Hippocampal formation (tissue), 2 donors: Measurements from ENCODE around the gene ADCK1.
"Not testable (repeated sequence)": the region's sequence is repeated elsewhere in the genome, so short reads cannot be mapped to it uniquely, and the experiment has no call there.

ENCODE experiments used
- DNase-seq, 2 donors: peaks; one replicate each; lab custom pipeline; 2025; lab: John Stamatoyannopoulos, UW

Gene ADCK1

GRCh38 chr14:77865455-77865854, 65.5 kb downstream of the ADCK1 start:
- no peak for DNase-seq

- DNase-seq, result no peak
Observed at GRCh38 chr14:77866932-77867331, 67.0 kb downstream of the ADCK1 start.

GRCh38 chr14:77867476-77867875, 67.6 kb downstream of the ADCK1 start:
- no peak for DNase-seq

DNA sequence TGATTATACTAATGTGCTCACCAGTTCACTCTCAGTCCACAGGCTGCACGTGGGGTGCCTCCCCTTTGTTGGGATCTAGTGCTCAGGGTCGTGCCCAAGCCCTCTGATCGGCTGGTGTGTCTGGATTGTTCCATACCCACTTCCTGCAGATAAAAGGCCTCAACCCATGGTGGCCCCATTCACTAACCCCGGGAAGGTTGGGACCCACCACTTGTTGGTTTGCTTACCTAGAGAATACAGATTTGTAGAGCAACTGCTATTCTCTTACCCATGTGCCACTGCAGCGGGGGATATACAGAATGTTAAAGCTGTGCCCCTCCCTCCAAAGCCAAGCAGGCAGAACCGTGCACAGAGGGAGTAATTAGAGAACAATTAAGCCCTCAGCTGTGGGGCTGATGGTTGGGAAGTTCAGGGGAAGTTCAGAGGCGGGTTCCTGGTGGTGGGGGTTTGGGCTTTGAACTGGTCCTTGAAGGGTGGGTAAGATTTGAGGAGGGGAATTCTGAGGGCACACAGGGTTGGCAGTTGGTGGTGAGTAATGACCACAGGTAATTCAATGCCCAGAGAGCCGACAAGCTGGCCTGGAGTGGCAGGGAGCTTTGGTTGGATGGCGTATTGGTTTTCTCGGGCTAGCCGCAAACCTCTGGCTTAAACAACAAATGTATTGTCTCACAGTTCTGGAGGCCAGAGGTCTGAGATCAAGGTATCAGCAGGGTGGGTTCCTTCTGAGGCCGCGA, 68.8 kb downstream of the ADCK1 start:
- no peak for DNase-seq

- no peak for DNase-seq
Observed at GRCh38 chr14:77869340-77869739, 69.4 kb downstream of the ADCK1 start.

DNA sequence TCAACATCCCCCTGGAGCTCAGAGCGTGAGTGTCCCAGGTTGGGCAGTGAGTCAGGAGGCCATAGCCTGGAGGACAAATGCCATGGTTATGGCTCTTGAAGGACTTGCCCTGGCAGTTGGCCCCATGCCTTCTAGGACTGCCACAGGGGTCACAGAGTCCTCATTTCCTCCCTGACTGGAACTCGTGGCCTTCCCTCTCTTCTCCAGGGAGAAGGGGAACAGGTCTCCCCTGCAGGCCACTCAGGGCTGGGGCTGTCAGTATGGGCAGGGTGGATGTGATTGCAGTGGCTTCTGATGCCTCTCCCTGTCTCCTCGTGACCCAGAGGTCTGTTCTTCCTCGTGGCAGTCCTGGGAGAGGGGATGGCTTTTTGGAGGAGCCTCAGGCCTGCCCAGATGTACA, 70.7 kb downstream of the ADCK1 start:
- no peak for DNase-seq

DNA sequence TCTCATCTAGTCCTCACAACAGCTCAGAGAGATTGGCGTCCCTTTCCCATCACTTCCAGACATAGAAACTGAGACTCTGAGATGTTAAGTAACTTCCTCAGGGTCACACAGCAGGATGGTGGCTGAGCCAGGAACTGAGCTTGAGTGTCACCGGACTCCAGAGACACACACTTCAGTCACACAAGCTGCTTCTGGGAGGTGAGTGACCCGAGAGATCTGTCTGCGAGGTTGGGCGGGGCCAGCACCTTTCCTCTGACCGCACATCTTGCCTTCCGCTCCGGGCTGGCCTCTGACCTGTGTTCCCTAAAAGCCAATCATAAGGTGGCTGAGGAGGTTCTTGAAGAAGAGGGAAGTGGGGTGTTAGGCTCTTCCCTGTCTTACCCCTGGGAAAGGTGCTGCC, 72.2 kb downstream of the ADCK1 start:
- no peak for DNase-seq

DNA sequence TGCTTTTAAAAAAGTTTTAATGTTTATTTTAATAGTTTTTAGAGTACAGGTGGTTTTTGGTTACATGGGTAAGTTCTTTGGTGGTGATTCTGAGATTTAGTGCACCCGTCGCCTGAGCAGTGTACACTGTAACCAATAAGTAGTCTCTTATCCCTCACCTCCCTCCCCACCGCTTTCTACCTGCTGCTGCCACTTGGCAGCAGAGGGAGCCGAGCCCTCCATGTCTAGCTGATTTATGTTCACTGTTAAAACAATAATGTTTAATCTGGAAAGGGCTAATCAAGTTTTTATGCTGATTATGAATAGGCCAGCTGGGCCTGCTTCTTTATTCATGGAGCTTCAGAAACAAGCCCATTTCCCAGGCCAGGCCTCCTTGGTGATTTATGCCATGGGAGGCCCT, 73.1 kb downstream of the ADCK1 start:
- DNase-seq, result no peak

DNA sequence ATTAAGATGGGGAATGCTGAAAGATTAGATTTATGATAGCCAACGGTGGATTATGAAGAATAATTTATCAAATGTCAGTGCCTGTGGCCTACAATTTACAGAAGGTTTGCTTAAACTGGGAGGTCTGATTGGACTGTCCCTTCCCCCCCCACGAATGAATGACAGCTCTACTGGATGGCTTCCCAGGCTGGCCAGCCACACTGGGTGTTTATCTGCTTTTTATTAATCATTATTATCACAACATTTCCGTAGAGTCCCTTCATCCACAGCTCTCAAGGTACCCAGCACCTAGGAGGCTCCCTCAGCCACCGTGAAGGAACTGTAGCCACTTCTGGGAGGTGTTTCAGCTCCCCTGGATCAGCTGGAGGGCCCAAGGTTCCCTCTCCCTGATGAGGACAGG, 78.9 kb downstream of the ADCK1 start:
- no peak for DNase-seq

- no peak for DNase-seq
Observed at GRCh38 chr14:77880056-77880455, 80.1 kb downstream of the ADCK1 start.

GRCh38 chr14:77882098-77882497, 82.2 kb downstream of the ADCK1 start:
- no peak for DNase-seq

DNA sequence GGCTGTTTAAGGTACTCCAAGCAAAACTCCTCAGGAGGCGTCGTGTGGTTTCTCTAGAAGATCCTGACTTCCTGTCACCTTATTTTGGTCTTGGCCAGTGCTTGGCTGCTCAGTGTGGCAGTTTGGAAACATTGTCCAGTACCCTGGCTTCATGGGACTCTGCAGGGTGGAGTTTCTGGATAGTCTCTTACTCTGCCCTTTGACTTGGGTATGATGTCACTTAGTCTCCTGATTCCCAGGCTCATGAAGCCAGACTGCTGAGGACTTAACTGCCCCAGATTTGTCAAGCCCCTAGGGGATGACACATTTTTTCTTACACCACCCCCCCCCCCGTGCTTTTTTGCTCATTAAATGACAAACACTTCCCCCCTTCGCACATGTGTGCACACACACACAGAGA, 82.7 kb downstream of the ADCK1 start:
- DNase-seq, result no peak

GRCh38 chr14:77883131-77883846, 83.4 kb downstream of the ADCK1 start:
- no peak for DNase-seq

GRCh38 chr14:77883847-77884238, 83.9 kb downstream of the ADCK1 start:
- DNase-seq, result no peak

DNA sequence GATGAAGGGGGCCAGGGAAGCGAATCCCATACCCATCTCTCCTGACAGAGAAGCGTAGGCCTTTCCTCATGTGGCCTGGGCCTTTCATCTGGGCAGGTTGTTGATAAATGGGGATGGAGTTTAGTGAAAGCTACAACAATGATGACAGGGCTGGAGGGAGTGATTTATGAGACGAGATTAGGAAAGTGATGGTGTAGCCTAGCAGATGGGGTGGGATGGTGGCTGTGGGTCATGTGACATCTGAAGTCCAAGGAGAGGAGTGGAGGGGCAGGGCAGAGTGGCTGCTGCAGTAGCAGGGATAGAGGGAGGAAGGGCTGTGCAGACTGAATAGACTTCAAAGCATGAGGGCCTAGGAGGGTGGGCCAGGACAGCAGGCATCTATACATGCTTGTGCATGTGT, 85.5 kb downstream of the ADCK1 start:
- DNase-seq, result no peak

DNA sequence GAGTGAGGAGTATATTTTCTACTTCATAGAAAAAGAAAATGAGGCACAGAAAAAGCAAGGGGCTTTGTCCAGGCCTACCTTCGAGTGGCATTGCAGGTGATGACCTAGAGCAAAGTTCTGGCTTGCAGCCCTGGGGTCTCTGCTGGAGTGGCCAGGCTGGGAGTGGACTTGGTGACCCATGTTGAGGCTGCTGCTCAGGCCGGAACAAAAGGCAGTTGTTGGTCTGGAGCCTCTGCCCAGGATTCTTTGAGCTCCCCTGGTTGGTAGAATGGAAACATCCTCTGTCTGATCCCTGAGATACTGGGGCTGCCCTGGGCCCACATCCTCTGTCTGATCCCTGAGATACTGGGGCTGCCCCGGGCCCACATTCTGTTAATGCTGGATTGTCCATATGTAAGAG, 86.1 kb downstream of the ADCK1 start:
- no peak for DNase-seq

- not testable (repeated sequence) for DNase-seq
Observed at GRCh38 chr14:77888903-77889302, 89.0 kb downstream of the ADCK1 start.

- DNase-seq, result no peak
Observed at GRCh38 chr14:77889971-77890442, 90.1 kb downstream of the ADCK1 start.

DNA sequence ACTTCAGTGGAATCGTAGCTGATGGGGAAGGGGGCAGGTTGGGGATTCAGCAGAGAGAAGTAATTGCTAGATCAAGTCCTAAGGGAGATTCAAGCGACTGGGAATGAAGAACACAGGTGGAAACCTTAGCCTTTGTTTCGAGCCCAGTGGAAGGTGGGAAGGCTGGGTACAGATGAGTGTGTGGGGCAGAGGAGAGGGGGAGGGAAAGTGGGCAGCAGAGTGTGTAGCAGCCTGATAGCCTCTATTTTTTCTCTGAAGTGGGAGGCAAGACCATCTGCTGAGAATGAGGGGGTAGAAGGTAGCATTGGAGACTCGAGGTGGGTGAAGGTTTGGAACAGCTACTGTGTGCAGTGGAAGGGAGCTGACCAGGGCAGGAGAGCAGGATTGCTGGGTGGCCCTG, 91.0 kb downstream of the ADCK1 start:
- DNase-seq, result no peak

GRCh38 chr14:77892381-77892871, 92.5 kb downstream of the ADCK1 start:
- no peak for DNase-seq

GRCh38 chr14:77892890-77893484, 93.1 kb downstream of the ADCK1 start:
- DNase-seq, result no peak

DNA sequence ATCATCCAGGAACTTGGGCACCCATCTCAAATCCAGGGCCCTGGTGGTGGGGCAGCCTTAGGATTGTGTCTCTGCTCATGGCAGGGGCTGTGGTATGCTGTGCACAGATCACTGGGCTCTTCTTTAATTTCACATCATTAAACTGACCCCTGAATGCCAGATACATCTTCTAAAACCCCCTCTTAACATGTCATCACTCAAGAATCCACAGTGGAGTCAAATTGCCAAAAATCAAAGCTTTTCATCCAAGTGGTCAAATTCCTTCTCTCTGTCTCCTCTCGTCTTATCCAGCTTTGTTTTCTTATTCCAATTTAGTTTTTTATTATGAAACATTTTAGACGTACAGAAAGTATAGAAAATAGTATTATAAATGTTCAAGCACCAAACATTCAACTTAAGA, 97.5 kb downstream of the ADCK1 start:
- DNase-seq, result no peak

DNA sequence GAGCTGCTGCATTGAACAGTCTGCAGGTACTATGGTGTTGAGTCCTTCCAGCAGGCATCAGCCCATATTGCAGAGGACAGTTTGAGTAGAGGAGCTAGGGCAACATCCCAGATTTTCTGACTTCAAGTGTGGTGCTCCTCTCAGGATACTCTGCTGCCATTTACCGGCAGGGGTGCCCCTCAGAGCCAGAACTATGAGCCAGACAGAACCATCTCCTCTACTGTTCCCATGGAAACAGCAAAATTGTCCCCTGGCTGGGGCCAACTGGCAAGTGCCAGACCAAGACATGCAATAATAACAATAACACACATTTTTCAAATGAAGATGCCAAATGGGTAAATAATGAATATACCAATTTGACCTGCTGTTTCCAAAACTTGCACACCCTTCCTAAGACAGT, 102.9 kb downstream of the ADCK1 start:
- DNase-seq, result no peak
